ENCODE results near the gene MRPL28.

The MRPL28 gene

GRCh38 chr16:361872-362701, 8.3 kb downstream of the MRPL28 start:
- ChIA-PET CTCF (interaction anchor here (0.6 to 2.0 kb wide), 9 partner anchors 8 to 296 kb away, joined by 3 to 15 read pairs (median 3); partner anchors contain the start of gene MRPL28), POLR2A (interaction anchor here (0.9 kb wide), 1 partner anchor 134 kb away, joined by 3 read pairs; no protein-coding TSS in a partner anchor)
- DNase-seq (ENCODE audit: extremely low spot score): peak; percentile 69
- TF ChIP-seq FOXA1 (IDR thresholded peaks at IDR 0.05) (no peak), FOXM1 (IDR thresholded peaks at IDR 0.05; ENCODE audit: borderline replicate concordance) (no peak), CTBP1 (IDR thresholded peaks at IDR 0.05; ENCODE audit: borderline replicate concordance) (no peak), SP1 (IDR thresholded peaks at IDR 0.05) (no peak)

DNA sequence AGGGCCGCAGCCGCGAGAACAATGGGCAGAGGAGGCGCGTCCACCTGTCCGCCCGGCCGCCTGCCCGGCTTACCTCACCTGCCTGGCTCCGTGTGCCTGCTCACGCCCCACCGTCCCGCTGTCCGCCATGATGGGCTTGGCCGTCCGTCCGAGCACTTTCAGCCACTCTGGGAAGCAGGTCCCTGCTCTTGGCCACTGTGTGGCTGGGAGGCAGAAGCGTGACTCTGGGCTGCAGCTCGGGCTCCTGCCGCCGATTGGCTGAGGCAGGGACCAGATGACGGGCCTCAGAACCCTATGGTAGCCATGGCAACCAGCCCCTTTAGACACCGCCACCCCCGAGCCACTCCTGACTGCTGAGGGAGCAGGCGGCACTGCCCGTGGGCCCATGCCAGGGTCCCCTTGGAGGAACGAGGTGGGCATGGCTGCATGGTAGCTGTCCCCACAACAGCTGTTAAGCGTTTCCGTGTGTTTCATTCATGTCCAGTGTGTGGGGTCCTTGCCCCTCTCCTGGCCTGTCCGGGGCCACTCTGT, 8.9 kb downstream of the MRPL28 start:
- DNase-seq (ENCODE audit: extremely low spot score): no peak
- POLR2A ChIA-PET: interaction anchor here (0.9 kb wide), 1 partner anchor 133 kb away, joined by 3 read pairs; no protein-coding TSS in a partner anchor
- no peak for TF ChIP-seq ELF4 (IDR thresholded peaks at IDR 0.05)
- TF ChIP-seq LEF1 (IDR thresholded peaks at IDR 0.05; ENCODE audit: borderline replicate concordance): no peak
- no peak for TF ChIP-seq SUZ12 (IDR thresholded peaks at IDR 0.05)
- TF ChIP-seq FOXA1 (IDR thresholded peaks at IDR 0.05): no peak
- TF ChIP-seq, protein P1, sequence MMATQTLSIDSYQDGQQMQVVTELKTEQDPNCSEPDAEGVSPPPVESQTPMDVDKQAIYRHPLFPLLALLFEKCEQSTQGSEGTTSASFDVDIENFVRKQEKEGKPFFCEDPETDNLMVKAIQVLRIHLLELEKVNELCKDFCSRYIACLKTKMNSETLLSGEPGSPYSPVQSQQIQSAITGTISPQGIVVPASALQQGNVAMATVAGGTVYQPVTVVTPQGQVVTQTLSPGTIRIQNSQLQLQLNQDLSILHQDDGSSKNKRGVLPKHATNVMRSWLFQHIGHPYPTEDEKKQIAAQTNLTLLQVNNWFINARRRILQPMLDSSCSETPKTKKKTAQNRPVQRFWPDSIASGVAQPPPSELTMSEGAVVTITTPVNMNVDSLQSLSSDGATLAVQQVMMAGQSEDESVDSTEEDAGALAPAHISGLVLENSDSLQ (IDR thresholded peaks at IDR 0.05): no peak
- CTCF ChIA-PET: interaction anchor here (0.7 to 2.0 kb wide), 4 partner anchors 9 to 290 kb away, joined by 3 to 15 read pairs (median 4); partner anchors contain the start of gene MRPL28

DNA sequence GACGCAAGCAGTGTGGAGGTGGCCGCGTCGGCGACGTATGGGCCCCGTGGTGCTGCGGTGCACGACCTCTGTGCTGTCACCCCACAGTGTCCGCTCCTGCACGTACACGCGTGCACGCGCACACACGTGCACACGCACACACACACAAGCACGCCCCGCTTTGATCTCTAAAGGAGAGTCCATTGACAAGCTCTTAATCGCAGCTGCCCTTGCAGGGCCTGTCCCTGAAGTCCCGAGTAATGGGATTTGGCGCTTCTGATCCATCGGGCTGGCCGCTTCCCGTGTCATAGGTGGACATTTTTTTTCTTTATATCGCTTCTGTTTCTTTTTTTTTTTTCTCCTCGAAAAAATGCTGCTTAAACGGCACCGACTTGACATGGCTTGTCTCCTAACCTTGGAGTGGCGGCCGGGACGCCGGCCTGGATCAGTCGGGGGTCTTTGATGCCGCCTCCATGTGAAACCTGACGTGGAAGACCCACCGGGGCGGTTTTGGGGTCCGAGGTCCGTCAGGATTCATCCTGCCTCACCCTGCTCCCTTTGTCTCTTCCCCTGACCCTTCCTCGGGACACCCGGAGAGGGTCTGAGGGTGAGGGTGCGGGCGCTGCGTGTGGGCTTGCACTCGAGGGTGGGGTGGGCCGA, 9.5 kb downstream of the MRPL28 start:
- CTCF ChIA-PET: interaction anchor here (2.0 kb wide), 1 partner anchor 254 kb away, joined by 15 read pairs; no protein-coding TSS in a partner anchor
- POLR2A ChIA-PET: no interaction called here
- TF ChIP-seq FOXM1 (IDR thresholded peaks at IDR 0.05; ENCODE audit: borderline replicate concordance): no peak
- no peak for TF ChIP-seq BHLHE40 (IDR thresholded peaks at IDR 0.05; ENCODE audit: borderline replicate concordance)
- TF ChIP-seq ELF4 (IDR thresholded peaks at IDR 0.05): no peak
- no peak for TF ChIP-seq FOXA1 (IDR thresholded peaks at IDR 0.05)
- TF ChIP-seq, protein P1 (IDR thresholded peaks at IDR 0.05): no peak
- no peak for TF ChIP-seq LEF1 (IDR thresholded peaks at IDR 0.05; ENCODE audit: borderline replicate concordance)
- no peak for TF ChIP-seq ZNF384 (IDR thresholded peaks at IDR 0.05)
- TF ChIP-seq NFRKB (IDR thresholded peaks at IDR 0.05): no peak
- no peak for TF ChIP-seq L3MBTL2 (conservative IDR thresholded peaks at IDR 0.05)
- TF ChIP-seq HDGF (IDR thresholded peaks at IDR 0.05; ENCODE audit: borderline replicate concordance): no peak
- no peak for TF ChIP-seq TARDBP (IDR thresholded peaks at IDR 0.05)
- no peak for TF ChIP-seq SP1 (IDR thresholded peaks at IDR 0.05)
- no peak for TF ChIP-seq CTBP1 (IDR thresholded peaks at IDR 0.05; ENCODE audit: borderline replicate concordance)
- no peak for TF ChIP-seq ARNT (IDR thresholded peaks at IDR 0.05)
- no peak for TF ChIP-seq FOXK2 (IDR thresholded peaks at IDR 0.05)
- TF ChIP-seq SUZ12 (IDR thresholded peaks at IDR 0.05): no peak
- DNase-seq (ENCODE audit: extremely low spot score): no peak

- POLR2A ChIA-PET: no interaction called here
- DNase-seq (ENCODE audit: extremely low spot score): no peak
- CTCF ChIA-PET: no interaction called here
- TF ChIP-seq FOXA1 (IDR thresholded peaks at IDR 0.05) (no peak), HDGF (IDR thresholded peaks at IDR 0.05; ENCODE audit: borderline replicate concordance) (no peak), CTBP1 (IDR thresholded peaks at IDR 0.05; ENCODE audit: borderline replicate concordance) (no peak), ZNF384 (IDR thresholded peaks at IDR 0.05) (no peak), SP1 (IDR thresholded peaks at IDR 0.05) (no peak), L3MBTL2 (conservative IDR thresholded peaks at IDR 0.05) (no peak), LEF1 (IDR thresholded peaks at IDR 0.05; ENCODE audit: borderline replicate concordance) (no peak), FOXK2 (IDR thresholded peaks at IDR 0.05) (no peak), SUZ12 (IDR thresholded peaks at IDR 0.05) (no peak), ELF4 (IDR thresholded peaks at IDR 0.05) (no peak), FOXM1 (IDR thresholded peaks at IDR 0.05; ENCODE audit: borderline replicate concordance) (no peak), ARNT (IDR thresholded peaks at IDR 0.05) (no peak), BHLHE40 (IDR thresholded peaks at IDR 0.05; ENCODE audit: borderline replicate concordance) (no peak), TARDBP (IDR thresholded peaks at IDR 0.05) (no peak), NFRKB (IDR thresholded peaks at IDR 0.05) (no peak)
- TF ChIP-seq, protein P1 (IDR thresholded peaks at IDR 0.05): no peak
These were observed 10.3 kb downstream of the MRPL28 start for GRCh38 chr16:359871-360697.

GRCh38 chr16:359067-359763, 11.1 kb downstream of the MRPL28 start:
- ChIA-PET POLR2A (no interaction called here), CTCF (no interaction called here)
- DNase-seq (ENCODE audit: extremely low spot score): no peak
- no peak for TF ChIP-seq SUZ12 (IDR thresholded peaks at IDR 0.05)
- no peak for TF ChIP-seq TARDBP (IDR thresholded peaks at IDR 0.05)
- no peak for TF ChIP-seq BHLHE40 (IDR thresholded peaks at IDR 0.05; ENCODE audit: borderline replicate concordance)
- no peak for TF ChIP-seq ZNF384 (IDR thresholded peaks at IDR 0.05)
- TF ChIP-seq NFRKB (IDR thresholded peaks at IDR 0.05): no peak
- TF ChIP-seq FOXM1 (IDR thresholded peaks at IDR 0.05; ENCODE audit: borderline replicate concordance): no peak
- TF ChIP-seq ELF4 (IDR thresholded peaks at IDR 0.05): no peak
- TF ChIP-seq L3MBTL2 (conservative IDR thresholded peaks at IDR 0.05): no peak
- TF ChIP-seq, protein P1 (IDR thresholded peaks at IDR 0.05): no peak
- TF ChIP-seq FOXA1 (IDR thresholded peaks at IDR 0.05): no peak
- no peak for TF ChIP-seq SP1 (IDR thresholded peaks at IDR 0.05)
- TF ChIP-seq LEF1 (IDR thresholded peaks at IDR 0.05; ENCODE audit: borderline replicate concordance): no peak
- no peak for TF ChIP-seq HDGF (IDR thresholded peaks at IDR 0.05; ENCODE audit: borderline replicate concordance)
- TF ChIP-seq CTBP1 (IDR thresholded peaks at IDR 0.05; ENCODE audit: borderline replicate concordance): no peak
- TF ChIP-seq FOXK2 (IDR thresholded peaks at IDR 0.05): no peak
- TF ChIP-seq ARNT (IDR thresholded peaks at IDR 0.05): no peak
